ENCODE measurements around the gene KCNA2.

DNA sequence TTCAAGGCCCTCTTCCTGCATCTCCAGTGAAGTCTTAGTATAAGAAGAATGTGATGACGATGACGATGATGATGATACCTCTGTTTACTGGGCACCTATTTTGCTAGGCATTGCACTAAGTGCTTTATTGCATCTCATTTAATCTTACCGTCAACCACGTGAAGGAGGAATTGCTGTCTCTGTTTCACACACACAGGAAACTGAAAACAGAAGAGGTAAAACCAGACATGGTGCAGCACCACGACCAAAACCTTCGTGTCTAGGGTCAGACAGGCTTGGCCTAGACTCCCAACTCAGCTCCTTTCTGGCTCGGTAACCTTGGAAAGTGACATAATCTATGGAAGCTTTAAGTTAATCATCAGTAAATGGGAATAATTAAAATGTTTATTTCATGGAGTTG is 20.7 kb upstream of the KCNA2 start:
- TF ChIP-seq POLR2A (IDR thresholded peaks at IDR 0.05; ENCODE audit: low read length) = no peak
- TF ChIP-seq GATA1 (IDR thresholded peaks at IDR 0.05; ENCODE audit: low read depth, low read length) = no peak

All from erythroblast (primary cell).